SU-DHL-6 (cell line): Measurements from ENCODE around the gene QKI.

Source experiments
- H2AFZ ChIP-seq: fragments of 200-600 bp; sonication (generic); 2 replicates; pipeline ENCODE4 v1.6.1; 2014; ENCODE audit warnings: low read depth, mild to moderate bottlenecking, moderate library complexity, mixed read lengths, antibody characterized with exemption, low read length; ENCODE audit not compliant: severe bottlenecking
- H3F3A ChIP-seq: fragments of 200-600 bp; shearing (Covaris generic); 2 replicates; pipeline ENCODE4 v1.6.0; 2016; ENCODE audit warnings: antibody characterized with exemption, mild to moderate bottlenecking; ENCODE audit not compliant: insufficient read depth
- H3K27ac ChIP-seq: fragments of 200-600 bp; sonication (generic); 2 replicates; pipeline ENCODE4 v1.5.1; 2016; ENCODE audit warnings: low read depth, mild to moderate bottlenecking, low read length, moderate library complexity, mixed read lengths
- H3K27me3 ChIP-seq: fragments of 200-600 bp; sonication (generic), shearing (Covaris generic); 2 replicates; pipeline ENCODE4 v1.6.0; 2014; ENCODE audit warnings: mild to moderate bottlenecking, low read length
- H3K36me3 ChIP-seq: fragments of 200-600 bp; sonication (generic); 2 replicates; pipeline ENCODE4 v1.6.1; 2014; ENCODE audit warnings: mild to moderate bottlenecking, low read length, mixed read lengths
- H3K4me2 ChIP-seq: fragments of 300-600, 200-600 bp; shearing (Covaris generic), sonication (generic); 2 replicates; pipeline ENCODE4 v1.6.0; 2014; ENCODE audit warnings: low read length, low read depth, mild to moderate bottlenecking; ENCODE audit not compliant: poor library complexity, severe bottlenecking
- H3K4me3 ChIP-seq: fragments of 200-600 bp; sonication (generic); 2 replicates; pipeline ENCODE4 v1.5.1; 2014; ENCODE audit warnings: antibody characterized with exemption, low read length, mild to moderate bottlenecking, mixed read lengths; ENCODE audit not compliant: insufficient read depth, poor library complexity, severe bottlenecking
- H3K79me2 ChIP-seq: fragments of 200-600 bp; sonication (generic); 2 replicates; pipeline ENCODE4 v1.6.1; 2014; ENCODE audit warnings: mild to moderate bottlenecking, low read length, moderate library complexity; ENCODE audit not compliant: insufficient read depth
- H3K9ac ChIP-seq: fragments of 200-600 bp; sonication (generic); 2 replicates; pipeline ENCODE4 v1.7.0; 2014; ENCODE audit warnings: mild to moderate bottlenecking, low read length
- H3K9me2 ChIP-seq: fragments of 200-600 bp; sonication (generic); replicated peaks from 2 replicates; pipeline ENCODE4 v1.6.1; 2014; ENCODE audit warnings: low read length; ENCODE audit not compliant: insufficient read depth
- H3K9me3 ChIP-seq: fragments of 200-600 bp; sonication (generic); 2 replicates; pipeline ENCODE4 v1.6.1; 2014; ENCODE audit warnings: low read length, mixed read lengths; ENCODE audit not compliant: insufficient read depth
- H4K20me1 ChIP-seq: fragments of 200-600 bp; sonication (generic); 2 replicates; pipeline ENCODE4 v1.6.1; 2014; ENCODE audit warnings: low read depth, mild to moderate bottlenecking, antibody characterized with exemption, low read length, moderate library complexity, mixed read lengths
- CTCF ChIP-seq: fragments of 200-600 bp; sonication (generic); IDR thresholded peaks from one replicate; pipeline ENCODE4 v1.5.1; 2017; ENCODE audit warnings: antibody characterized with exemption, mild to moderate bottlenecking, low read length, moderate library complexity; ENCODE audit not compliant: insufficient read depth, poor library complexity, severe bottlenecking
- EZH2phosphoT487 ChIP-seq: fragments of 200-600 bp; sonication (generic), shearing (Covaris generic); conservative IDR thresholded peaks from 2 replicates; pipeline ENCODE4 v1.6.1; 2018; ENCODE audit warnings: mild to moderate bottlenecking, antibody characterized with exemption, low read length, moderate library complexity, mixed read lengths

QKI gene

GRCh38 chr6:163463795-163464194 lies 49.3 kb downstream of the QKI start:
- Histone ChIP-seq H3K27ac (no peak overlapping the region), H4K20me1 (no peaks in the 10 kb centered on the region), H3K4me3 (no peak overlapping the region), H3K27me3 (no peaks in the 10 kb centered on the region), H3F3A (no peaks in the 10 kb centered on the region), H3K79me2 (peaks cover 47% of the 10 kb centered on the region; the same call in 1 of the 2 replicates), H2AFZ (no peak overlapping the region), H3K9me2 (no peaks in the 10 kb centered on the region), H3K9ac (no peak overlapping the region), H3K9me3 (no peaks in the 10 kb centered on the region), H3K36me3 (no peaks in the 10 kb centered on the region), H3K4me2 (no peak overlapping the region)
- TF ChIP-seq EZH2phosphoT487: no peak
- no peak for TF ChIP-seq CTCF

GRCh38 chr6:163466839-163467390 lies 52.4 kb downstream of the QKI start:
- Histone ChIP-seq H3K9me3 (peaks cover 21% of the 10 kb centered on the region; the same call in 1 of the 2 replicates), H3K4me2 (no peak overlapping the region), H3F3A (no peaks in the 10 kb centered on the region), H3K27ac (no peak overlapping the region), H2AFZ (no peak overlapping the region), H3K36me3 (peaks cover 15% of the 10 kb centered on the region), H3K27me3 (no peaks in the 10 kb centered on the region), H3K9ac (no peak overlapping the region), H3K9me2 (no peaks in the 10 kb centered on the region), H3K79me2 (peaks cover 20% of the 10 kb centered on the region; the same call in 1 of the 2 replicates), H3K4me3 (no peak overlapping the region), H4K20me1 (no peaks in the 10 kb centered on the region)
- TF ChIP-seq EZH2phosphoT487 (no peak), CTCF (no peak)

- no peaks in the 10 kb centered on the region for H3K27me3 ChIP-seq
- H3K9me2 ChIP-seq: no peaks in the 10 kb centered on the region
- H2AFZ ChIP-seq: no peak overlapping the region
- no peaks in the 10 kb centered on the region for H4K20me1 ChIP-seq
- H3K27ac ChIP-seq: no peak overlapping the region
- H3K9me3 ChIP-seq: peaks cover 21% of the 10 kb centered on the region; the same call in 1 of the 2 replicates
- no peak overlapping the region for H3K9ac ChIP-seq
- no peak for TF ChIP-seq CTCF
- no peak for TF ChIP-seq EZH2phosphoT487
- H3K36me3 ChIP-seq: peaks cover 15% of the 10 kb centered on the region
- no peak overlapping the region for H3K4me3 ChIP-seq
- H3F3A ChIP-seq: no peaks in the 10 kb centered on the region
- no peak overlapping the region for H3K4me2 ChIP-seq
- H3K79me2 ChIP-seq: peaks cover 8% of the 10 kb centered on the region; the same call in 1 of the 2 replicates
Observed at GRCh38 chr6:163468738-163469137, 54.2 kb downstream of the QKI start.
